CD14-positive monocyte (primary cell): ENCODE data around the gene SGCE. TPM values are rescaled to one million over a fixed set of nuclear protein-coding genes. Genes with fewer than 3 reads are reported as not detected.

Experiments used
- DNase-seq, 3 donors: peaks; one replicate each; pipeline ENCODE4 v3.0.0-alpha.2; 2011 to 2022
- H2AFZ ChIP-seq: 2 replicates; pipeline ENCODE4 v1.6.0; 2012; ENCODE audit warnings: mild to moderate bottlenecking, low read depth, low read length, inconsistent platforms; ENCODE audit not compliant: insufficient read depth, poor library complexity, severe bottlenecking
- H3K27ac ChIP-seq, 2 donors: 1 replicate in 1 of 2; 2 replicates in 1 of 2; pipeline ENCODE4 v1.5.1; 2012 to 2013; ENCODE audit warnings: low read length in 2 of 2, control low read depth in 1 of 2, inconsistent platforms in 1 of 2, low read depth in 1 of 2, mild to moderate bottlenecking in 1 of 2
- H3K27me3 ChIP-seq, 2 donors: one replicate each; pipeline versions ENCODE4 v1.6.0 to v1.6.1; 2011 to 2013; ENCODE audit warnings: low read length in 2 of 2; ENCODE audit not compliant: control insufficient read depth in 2 of 2, insufficient read depth in 2 of 2
- H3K36me3 ChIP-seq, 2 donors: replicated peaks in 1 of 2; 1 replicate in 1 of 2; 2 replicates in 1 of 2; pipeline versions ENCODE4 v1.5.1 to v1.6.1; 2012 to 2013; ENCODE audit warnings: low read length in 2 of 2, control low read depth in 1 of 2, inconsistent platforms in 1 of 2, mild to moderate bottlenecking in 1 of 2; ENCODE audit not compliant: insufficient read depth in 2 of 2, control insufficient read depth in 1 of 2
- H3K4me1 ChIP-seq, 2 donors: 1 replicate in 1 of 2; 2 replicates in 1 of 2; pipeline versions ENCODE4 v1.5.1 to v1.6.1; 2012 to 2013; ENCODE audit warnings: low read length in 2 of 2, control low read depth in 1 of 2, inconsistent platforms in 1 of 2, mild to moderate bottlenecking in 1 of 2, moderate library complexity in 1 of 2; ENCODE audit not compliant: insufficient read depth in 2 of 2, control insufficient read depth in 1 of 2
- H3K4me2 ChIP-seq: replicated peaks from 2 replicates; pipeline ENCODE3; 2012; ENCODE audit warnings: low read length, moderate library complexity, mild to moderate bottlenecking; ENCODE audit not compliant: poor library complexity, severe bottlenecking; ENCODE audit errors: extremely low read depth
- H3K4me3 ChIP-seq, 3 experiments: fragments of 200-600 bp in 1 of 3; sonication (generic) in 1 of 3; replicated peaks in 1 of 3; 1 replicate in 2 of 3; 2 replicates in 1 of 3; pipeline ENCODE4 v1.5.1; 2011 to 2013; ENCODE audit warnings: low read length in 3 of 3, mild to moderate bottlenecking in 3 of 3, control low read depth in 2 of 3, low read depth in 2 of 3, inconsistent platforms in 1 of 3, moderate library complexity in 1 of 3
- H3K79me2 ChIP-seq: 2 replicates; pipeline ENCODE4 v1.6.0; 2012; ENCODE audit warnings: mild to moderate bottlenecking, control low read depth, inconsistent platforms, low read length, moderate library complexity; ENCODE audit not compliant: insufficient read depth
- H3K9ac ChIP-seq: 2 replicates; pipeline ENCODE4 v1.6.0; 2017; ENCODE audit warnings: low read length, mild to moderate bottlenecking; ENCODE audit not compliant: insufficient read depth, poor library complexity, severe bottlenecking
- H3K9me3 ChIP-seq, 2 donors: replicated peaks in 1 of 2; 1 replicate in 1 of 2; 2 replicates in 1 of 2; pipeline versions ENCODE4 v1.5.1 to v1.6.1; 2012 to 2013; ENCODE audit warnings: low read length in 2 of 2, control low read depth in 1 of 2; ENCODE audit not compliant: control insufficient read depth in 1 of 2, insufficient read depth in 1 of 2
- H4K20me1 ChIP-seq: 2 replicates; pipeline ENCODE4 v1.6.0; 2012; ENCODE audit warnings: mild to moderate bottlenecking, low read length, control low read depth, moderate library complexity; ENCODE audit not compliant: insufficient read depth
- H3K27ac Mint-ChIP-seq, 7 donors: one replicate each; pipeline ENCODE4 v1.8.0; 2020; ENCODE audit warnings: mild to moderate bottlenecking in 7 of 7, mixed read lengths in 7 of 7, moderate library complexity in 6 of 7, inconsistent platforms in 2 of 7
- H3K27me3 Mint-ChIP-seq, 3 donors: one replicate each; pipeline ENCODE4 v1.8.0; 2021 to 2022; ENCODE audit warnings: low read depth in 3 of 3, mild to moderate bottlenecking in 3 of 3, mixed read lengths in 3 of 3, moderate library complexity in 3 of 3, inconsistent platforms in 1 of 3
- H3K36me3 Mint-ChIP-seq, 2 donors: one replicate each; pipeline ENCODE4 v1.8.0; 2020; ENCODE audit warnings: mixed read lengths in 2 of 2, inconsistent platforms in 1 of 2, mild to moderate bottlenecking in 1 of 2
- H3K4me1 Mint-ChIP-seq: one replicate; pipeline ENCODE4 v1.8.0; 2020; ENCODE audit warnings: mild to moderate bottlenecking, mixed read lengths
- H3K4me3 Mint-ChIP-seq, 2 donors: one replicate each; pipeline ENCODE4 v1.8.0; 2020; ENCODE audit warnings: mild to moderate bottlenecking in 2 of 2, mixed read lengths in 2 of 2, moderate library complexity in 1 of 2
- H3K9me3 Mint-ChIP-seq, 7 donors: one replicate each; pipeline ENCODE4 v1.8.0; 2020 to 2022; ENCODE audit warnings: mixed read lengths in 7 of 7, mild to moderate bottlenecking in 6 of 7, moderate library complexity in 6 of 7, inconsistent platforms in 2 of 7
- WGBS: methylation state at CpG from one replicate; pipeline ENCODE4 v1.1.5; 2013; ENCODE audit warnings: missing lambda C conversion rate; ENCODE audit not compliant: insufficient coverage; 5-methylcytosine and 5-hydroxymethylcytosine counted together
- intact Hi-C, 2 donors: fragments of 100-400 bp; cut with micrococcal nuclease; formaldehyde crosslinking; loops; one replicate each; pipeline versions ENCODE4 v1.15.0 to v1.15.1; 2023
- polyA plus RNA-seq, 3 donors: library from polyadenylated mRNA; depleted of rRNA in 1 of 3; unstranded in 2 of 3; stranded (reverse) in 1 of 3; fragments of 300-500 nt in 2 of 3; fragments of >200 nt in 1 of 3; fragmentation: Illumina TruSeq in 2 of 3; gene quantifications; 1 replicate in 2 of 3; 2 replicates in 1 of 3; pipeline ENCODE4 v1.2.3, GENCODE V29; 2012 to 2021
- TF ChIP-seq, protein P1 (sequence below): fragments of 200-600 bp; IDR thresholded peaks from one replicate; pipeline ENCODE4 v1.8.0; 2022; ENCODE audit warnings: antibody characterized with exemption, mild to moderate bottlenecking

Gene SGCE
- polyA plus RNA-seq, 3 donors, result not detected

DNA sequence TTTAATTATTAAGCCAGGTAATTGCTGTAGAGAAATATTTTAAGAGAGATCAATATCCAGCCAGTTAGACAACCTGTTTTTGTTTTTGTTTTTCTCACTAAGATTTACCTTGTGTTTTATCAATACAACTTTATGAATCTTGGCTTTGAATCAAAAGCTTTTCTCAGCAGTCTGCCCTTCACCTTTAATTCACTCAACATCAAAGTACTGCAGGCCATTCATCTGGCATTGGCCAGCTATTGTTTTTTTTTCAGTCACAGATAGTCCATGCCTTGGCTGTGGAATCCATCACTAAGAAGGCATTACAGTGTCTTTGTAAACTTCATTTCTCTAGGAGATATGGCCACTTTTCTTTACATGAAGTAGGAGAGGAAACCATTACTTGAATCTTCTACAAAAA, 20.2 kb downstream of the SGCE start:
- intact Hi-C loops, result no loop called here
- H3K36me3 Mint-ChIP-seq, result no peaks in the 10 kb centered on the region
- H3K27me3 Mint-ChIP-seq, result peaks cover 1 to 3% (median 2%) of the 10 kb centered on the region in 3 donors
- no peaks in the 10 kb centered on the region for H3K4me1 Mint-ChIP-seq
- Histone ChIP-seq H3K36me3 (no peaks in the 10 kb centered on the region), H3K4me2 (no peak overlapping the region), H3K79me2 (no peaks in the 10 kb centered on the region), H3K9me3 (no peaks in the 10 kb centered on the region), H3K27me3 (no peaks in the 10 kb centered on the region), H4K20me1 (no peaks in the 10 kb centered on the region), H3K27ac (no peak overlapping the region), H3K4me1 (no peaks in the 10 kb centered on the region), H2AFZ (no peak overlapping the region), H3K4me3 (no peak overlapping the region), H3K9ac (no peak overlapping the region)
- H3K27ac Mint-ChIP-seq, result no peak overlapping the region
- DNase-seq, result no peak
- TF ChIP-seq, protein P1, sequence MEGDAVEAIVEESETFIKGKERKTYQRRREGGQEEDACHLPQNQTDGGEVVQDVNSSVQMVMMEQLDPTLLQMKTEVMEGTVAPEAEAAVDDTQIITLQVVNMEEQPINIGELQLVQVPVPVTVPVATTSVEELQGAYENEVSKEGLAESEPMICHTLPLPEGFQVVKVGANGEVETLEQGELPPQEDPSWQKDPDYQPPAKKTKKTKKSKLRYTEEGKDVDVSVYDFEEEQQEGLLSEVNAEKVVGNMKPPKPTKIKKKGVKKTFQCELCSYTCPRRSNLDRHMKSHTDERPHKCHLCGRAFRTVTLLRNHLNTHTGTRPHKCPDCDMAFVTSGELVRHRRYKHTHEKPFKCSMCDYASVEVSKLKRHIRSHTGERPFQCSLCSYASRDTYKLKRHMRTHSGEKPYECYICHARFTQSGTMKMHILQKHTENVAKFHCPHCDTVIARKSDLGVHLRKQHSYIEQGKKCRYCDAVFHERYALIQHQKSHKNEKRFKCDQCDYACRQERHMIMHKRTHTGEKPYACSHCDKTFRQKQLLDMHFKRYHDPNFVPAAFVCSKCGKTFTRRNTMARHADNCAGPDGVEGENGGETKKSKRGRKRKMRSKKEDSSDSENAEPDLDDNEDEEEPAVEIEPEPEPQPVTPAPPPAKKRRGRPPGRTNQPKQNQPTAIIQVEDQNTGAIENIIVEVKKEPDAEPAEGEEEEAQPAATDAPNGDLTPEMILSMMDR, result no peak
- H3K4me3 Mint-ChIP-seq, result no peak overlapping the region
- peaks cover 0 to under 1% (median 0%) of the 10 kb centered on the region in 7 donors for H3K9me3 Mint-ChIP-seq

DNA sequence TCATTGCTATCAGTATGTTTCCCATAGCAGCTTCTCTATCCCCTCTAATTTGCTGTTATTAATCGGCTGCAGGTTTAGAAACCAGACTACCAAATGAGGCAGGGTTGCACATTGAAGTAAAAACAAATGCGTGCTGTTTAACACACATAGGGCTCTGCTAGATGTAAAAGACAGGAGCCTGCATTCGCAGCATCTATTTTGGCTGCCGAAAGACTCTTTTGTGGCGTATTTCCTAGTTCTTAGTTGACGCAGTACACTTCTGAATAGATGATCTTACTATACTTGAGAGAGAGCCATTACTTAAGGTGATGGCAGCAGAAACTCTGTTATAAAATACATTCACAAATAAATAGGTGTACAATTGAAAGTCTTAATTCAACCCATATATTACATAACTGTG, 21.4 kb downstream of the SGCE start:
- TF ChIP-seq, protein P1, result no peak
- 100% methylated on average over 1 of the region's 6 CpGs for WGBS
- Mint-ChIP-seq H3K9me3 (no peaks in the 10 kb centered on the region), H3K4me3 (no peak overlapping the region), H3K27ac (no peak overlapping the region), H3K36me3 (no peaks in the 10 kb centered on the region), H3K27me3 (peaks cover 1 to 3% (median 1%) of the 10 kb centered on the region in 3 donors), H3K4me1 (no peaks in the 10 kb centered on the region)
- Histone ChIP-seq H2AFZ (no peak overlapping the region), H3K4me1 (no peaks in the 10 kb centered on the region), H3K27ac (no peak overlapping the region), H3K4me3 (no peak overlapping the region), H3K9ac (no peak overlapping the region), H3K4me2 (no peak overlapping the region), H3K9me3 (no peaks in the 10 kb centered on the region), H3K79me2 (no peaks in the 10 kb centered on the region), H4K20me1 (no peaks in the 10 kb centered on the region), H3K36me3 (no peaks in the 10 kb centered on the region), H3K27me3 (no peaks in the 10 kb centered on the region)
- intact Hi-C loops, result no loop called here
- no peak for DNase-seq
